ENCODE data around the gene EN2.

Gene EN2

DNA sequence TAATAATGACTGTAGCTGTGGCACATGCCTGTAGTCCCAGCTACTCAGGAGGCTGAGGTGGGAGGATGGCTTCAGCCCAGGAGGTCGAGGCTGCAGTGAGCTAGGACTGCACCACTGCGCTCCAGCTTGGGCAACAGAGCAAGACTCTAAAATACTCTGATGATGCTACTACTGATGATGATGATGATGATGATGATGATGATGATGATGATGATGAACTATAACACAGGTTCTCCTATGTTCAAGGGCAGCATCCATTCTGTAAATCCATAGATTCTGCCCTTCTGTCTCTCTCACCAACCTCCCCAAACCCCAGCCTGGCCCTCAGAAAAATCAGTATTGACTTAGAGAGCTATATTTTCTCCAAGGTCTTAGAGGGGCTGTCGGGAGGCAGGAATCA, 22.8 kb upstream of the EN2 start:
- Histone ChIP-seq H3K4me3 (ENCODE audit: low read depth, low read length) (no peak overlapping the region), H3K18ac (ENCODE audit: low read length) (no peak overlapping the region), H3K27me3 (ENCODE audit: insufficient read depth, low read length) (no peaks in the 10 kb centered on the region), H2AK5ac (ENCODE audit: low read length) (no peak overlapping the region), H3K4ac (ENCODE audit: low read depth, low read length) (no peak overlapping the region), H4K12ac (ENCODE audit: low read depth, low read length) (no peak overlapping the region), H2AFZ (ENCODE audit: insufficient read depth, low read length, poor library complexity) (no peak overlapping the region), H3K9ac (ENCODE audit: low read length) (no peak overlapping the region), H3K9me3 (ENCODE audit: insufficient read depth, low read depth, low read length) (peaks cover 9% of the 10 kb centered on the region), H4K8ac (ENCODE audit: low read depth, low read length) (no peak overlapping the region), H3K4me2 (ENCODE audit: low read length) (no peak overlapping the region), H3K14ac (ENCODE audit: low read length) (no peak overlapping the region), H3K36me3 (ENCODE audit: control insufficient read depth in 1 of 2, insufficient read depth in 2 of 2, low read length in 2 of 2) (no peaks in the 10 kb centered on the region), H4K91ac (ENCODE audit: low read depth, low read length) (no peak overlapping the region), H3K79me2 (ENCODE audit: control insufficient read depth, insufficient read depth, low read length, poor library complexity) (no peaks in the 10 kb centered on the region), H3K23ac (ENCODE audit: low read length) (no peak overlapping the region), H2BK120ac (ENCODE audit: insufficient read depth, low read length, poor library complexity) (no peak overlapping the region), H3K79me1 (ENCODE audit: low read length) (no peaks in the 10 kb centered on the region), H3K27ac (ENCODE audit: low read depth, low read length) (no peak overlapping the region), H3K4me1 (ENCODE audit: control insufficient read depth in 1 of 2, insufficient read depth in 2 of 2, low read length in 2 of 2) (no peaks in the 10 kb centered on the region), H2BK5ac (ENCODE audit: low read depth, low read length, poor library complexity) (no peak overlapping the region), H2BK12ac (ENCODE audit: low read length) (no peak overlapping the region)
- no peak for DNase-seq
- WGBS (ENCODE audit: extremely low coverage, insufficient coverage, insufficient read length), result no CpG with 5 or more reads among the region's 3 CpGs

GRCh38 chr7:155437836-155438235, 20.1 kb upstream of the EN2 start:
- no peaks in the 10 kb centered on the region for H3K36me3 ChIP-seq (ENCODE audit: control insufficient read depth in 1 of 2, insufficient read depth in 2 of 2, low read length in 2 of 2)
- no peak overlapping the region for H4K91ac ChIP-seq (ENCODE audit: low read depth, low read length)
- no peaks in the 10 kb centered on the region for H3K79me2 ChIP-seq (ENCODE audit: control insufficient read depth, insufficient read depth, low read length, poor library complexity)
- H3K79me1 ChIP-seq (ENCODE audit: low read length), result no peaks in the 10 kb centered on the region
- DNase-seq, result no peak
- H3K4me3 ChIP-seq (ENCODE audit: low read depth, low read length), result no peak overlapping the region
- no peak overlapping the region for H4K8ac ChIP-seq (ENCODE audit: low read depth, low read length)
- H3K4ac ChIP-seq (ENCODE audit: low read depth, low read length), result no peak overlapping the region
- H2BK5ac ChIP-seq (ENCODE audit: low read depth, low read length, poor library complexity), result no peak overlapping the region
- H2AK5ac ChIP-seq (ENCODE audit: low read length), result no peak overlapping the region
- no peak overlapping the region for H3K27ac ChIP-seq (ENCODE audit: low read depth, low read length)
- H3K4me2 ChIP-seq (ENCODE audit: low read length), result no peak overlapping the region
- no peak overlapping the region for H3K18ac ChIP-seq (ENCODE audit: low read length)
- peaks cover 12% of the 10 kb centered on the region for H3K9me3 ChIP-seq (ENCODE audit: insufficient read depth, low read depth, low read length)
- H2BK12ac ChIP-seq (ENCODE audit: low read length), result no peak overlapping the region
- no CpG with 5 or more reads among the region's 4 CpGs for WGBS (ENCODE audit: extremely low coverage, insufficient coverage, insufficient read length)
- no peaks in the 10 kb centered on the region for H3K4me1 ChIP-seq (ENCODE audit: control insufficient read depth in 1 of 2, insufficient read depth in 2 of 2, low read length in 2 of 2)
- H3K14ac ChIP-seq (ENCODE audit: low read length), result no peak overlapping the region
- no peak overlapping the region for H3K23ac ChIP-seq (ENCODE audit: low read length)
- H3K9ac ChIP-seq (ENCODE audit: low read length), result no peak overlapping the region
- H4K12ac ChIP-seq (ENCODE audit: low read depth, low read length), result no peak overlapping the region
- no peaks in the 10 kb centered on the region for H3K27me3 ChIP-seq (ENCODE audit: insufficient read depth, low read length)
- no peak overlapping the region for H2AFZ ChIP-seq (ENCODE audit: insufficient read depth, low read length, poor library complexity)
- H2BK120ac ChIP-seq (ENCODE audit: insufficient read depth, low read length, poor library complexity), result no peak overlapping the region

- no peak overlapping the region for H4K91ac ChIP-seq (ENCODE audit: low read depth, low read length)
- H3K27me3 ChIP-seq (ENCODE audit: insufficient read depth, low read length), result no peaks in the 10 kb centered on the region
- no peaks in the 10 kb centered on the region for H3K4me1 ChIP-seq (ENCODE audit: control insufficient read depth in 1 of 2, insufficient read depth in 2 of 2, low read length in 2 of 2)
- H2AFZ ChIP-seq (ENCODE audit: insufficient read depth, low read length, poor library complexity), result no peak overlapping the region
- H3K4ac ChIP-seq (ENCODE audit: low read depth, low read length), result no peak overlapping the region
- no peak overlapping the region for H2BK12ac ChIP-seq (ENCODE audit: low read length)
- no peak overlapping the region for H3K23ac ChIP-seq (ENCODE audit: low read length)
- H3K18ac ChIP-seq (ENCODE audit: low read length), result no peak overlapping the region
- DNase-seq, result no peak
- WGBS (ENCODE audit: extremely low coverage, insufficient coverage, insufficient read length), result no CpG with 5 or more reads among the region's 7 CpGs
- H3K4me3 ChIP-seq (ENCODE audit: low read depth, low read length), result no peak overlapping the region
- no peak overlapping the region for H4K8ac ChIP-seq (ENCODE audit: low read depth, low read length)
- no peak overlapping the region for H2BK5ac ChIP-seq (ENCODE audit: low read depth, low read length, poor library complexity)
- no peak overlapping the region for H3K14ac ChIP-seq (ENCODE audit: low read length)
- H3K9ac ChIP-seq (ENCODE audit: low read length), result no peak overlapping the region
- no peak overlapping the region for H3K4me2 ChIP-seq (ENCODE audit: low read length)
- no peak overlapping the region for H3K27ac ChIP-seq (ENCODE audit: low read depth, low read length)
- H3K9me3 ChIP-seq (ENCODE audit: insufficient read depth, low read depth, low read length), result peaks cover 13% of the 10 kb centered on the region
- no peak overlapping the region for H2AK5ac ChIP-seq (ENCODE audit: low read length)
- H3K36me3 ChIP-seq (ENCODE audit: control insufficient read depth in 1 of 2, insufficient read depth in 2 of 2, low read length in 2 of 2), result no peaks in the 10 kb centered on the region
- no peak overlapping the region for H2BK120ac ChIP-seq (ENCODE audit: insufficient read depth, low read length, poor library complexity)
- H3K79me1 ChIP-seq (ENCODE audit: low read length), result no peaks in the 10 kb centered on the region
- H4K12ac ChIP-seq (ENCODE audit: low read depth, low read length), result no peak overlapping the region
- no peaks in the 10 kb centered on the region for H3K79me2 ChIP-seq (ENCODE audit: control insufficient read depth, insufficient read depth, low read length, poor library complexity)
Observed at GRCh38 chr7:155438777-155439176, 19.2 kb upstream of the EN2 start.

- Histone ChIP-seq H3K4me3 (ENCODE audit: low read depth, low read length) (no peak overlapping the region), H4K12ac (ENCODE audit: low read depth, low read length) (no peak overlapping the region), H2AK5ac (ENCODE audit: low read length) (no peak overlapping the region), H3K79me1 (ENCODE audit: low read length) (no peaks in the 10 kb centered on the region), H3K4me1 (ENCODE audit: control insufficient read depth in 1 of 2, insufficient read depth in 2 of 2, low read length in 2 of 2) (no peaks in the 10 kb centered on the region), H3K14ac (ENCODE audit: low read length) (no peak overlapping the region), H3K9ac (ENCODE audit: low read length) (no peak overlapping the region), H3K18ac (ENCODE audit: low read length) (no peak overlapping the region), H3K4me2 (ENCODE audit: low read length) (no peak overlapping the region), H3K23ac (ENCODE audit: low read length) (no peak overlapping the region), H2BK12ac (ENCODE audit: low read length) (no peak overlapping the region), H2BK120ac (ENCODE audit: insufficient read depth, low read length, poor library complexity) (no peak overlapping the region), H3K79me2 (ENCODE audit: control insufficient read depth, insufficient read depth, low read length, poor library complexity) (no peaks in the 10 kb centered on the region), H3K27me3 (ENCODE audit: insufficient read depth, low read length) (no peaks in the 10 kb centered on the region), H3K27ac (ENCODE audit: low read depth, low read length) (no peak overlapping the region), H4K91ac (ENCODE audit: low read depth, low read length) (no peak overlapping the region), H2BK5ac (ENCODE audit: low read depth, low read length, poor library complexity) (no peak overlapping the region), H3K9me3 (ENCODE audit: insufficient read depth, low read depth, low read length) (peaks cover 13% of the 10 kb centered on the region), H3K4ac (ENCODE audit: low read depth, low read length) (no peak overlapping the region), H2AFZ (ENCODE audit: insufficient read depth, low read length, poor library complexity) (no peak overlapping the region), H3K36me3 (ENCODE audit: control insufficient read depth in 1 of 2, insufficient read depth in 2 of 2, low read length in 2 of 2) (no peaks in the 10 kb centered on the region), H4K8ac (ENCODE audit: low read depth, low read length) (no peak overlapping the region)
- DNase-seq, result no peak
- no CpG with 5 or more reads among the region's 20 CpGs for WGBS (ENCODE audit: extremely low coverage, insufficient coverage, insufficient read length)
Observed at GRCh38 chr7:155439311-155440017, 18.5 kb upstream of the EN2 start.

Data from trophoblast cell (in vitro differentiated cells and primary cell).